GM21360 (cell line): ENCODE measurements around the gene TTLL9.
"Not testable (repeated sequence)": the region's sequence is repeated elsewhere in the genome, so short reads cannot be mapped to it uniquely, and the experiment has no call there.

Experiments used
- ATAC-seq: cut with Tn5 transposase; IDR thresholded peaks from one replicate; pipeline ENCODE4 v1.9.1; 2021; ENCODE audit warnings: mild to moderate bottlenecking, moderate library complexity; ENCODE audit not compliant: unreplicated experiment

Gene TTLL9

DNA sequence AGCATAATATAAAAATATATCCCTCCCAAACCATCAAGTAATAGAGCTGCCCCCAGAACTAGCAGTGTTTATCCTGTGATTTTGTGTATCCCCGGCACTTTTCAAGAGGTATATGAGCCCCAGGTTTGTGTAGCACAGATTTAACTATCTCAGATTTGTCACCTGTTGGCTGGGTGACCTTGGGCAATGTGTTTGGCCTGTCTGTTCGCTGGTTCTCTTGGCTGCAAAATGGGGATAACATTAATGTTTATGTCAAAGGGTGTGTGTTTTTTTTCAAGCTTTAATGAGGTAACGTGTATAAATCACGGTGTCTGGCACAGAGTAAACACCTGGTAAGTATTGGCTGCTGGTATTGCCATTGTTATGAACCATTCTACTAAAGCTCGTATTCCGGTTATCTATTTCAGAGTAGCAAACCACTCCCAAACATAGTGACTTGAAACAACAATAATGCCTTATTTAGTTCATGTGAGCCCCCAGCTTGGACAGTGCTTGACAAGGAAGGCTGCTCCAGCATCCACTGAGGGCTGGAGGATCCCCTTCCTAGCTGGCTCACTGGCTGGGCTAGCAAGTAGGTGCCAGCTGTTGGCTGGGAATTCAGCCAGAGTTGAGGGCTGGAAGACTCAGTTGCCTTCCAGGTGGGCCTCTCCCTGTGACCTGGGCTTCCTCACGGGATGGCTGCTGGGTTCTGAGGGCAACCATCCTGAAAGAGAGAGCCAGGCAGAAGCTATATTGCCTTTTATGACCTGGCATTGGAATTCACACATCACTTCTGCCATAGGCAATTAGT is 45.3 kb downstream of the TTLL9 start:
- ATAC-seq, result no peak

DNA sequence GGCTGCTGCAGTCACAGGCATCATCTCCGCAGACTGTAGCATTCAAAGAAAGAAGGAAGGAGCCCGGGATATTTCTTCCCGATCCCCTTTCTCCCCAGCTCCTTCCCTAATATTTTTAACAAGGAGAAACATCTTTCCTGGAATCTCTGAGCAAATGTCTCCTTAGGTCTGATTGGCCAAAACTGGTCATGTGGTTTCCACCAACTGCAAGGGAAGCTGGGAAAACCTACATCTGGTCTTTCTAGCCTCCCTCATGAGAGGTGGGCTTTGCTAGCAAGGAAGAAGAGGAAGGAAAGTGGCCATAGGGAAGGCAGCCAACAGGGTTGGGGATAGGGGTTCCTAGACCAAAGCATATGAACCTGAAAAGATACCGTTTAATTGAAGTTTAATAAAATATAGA is 46.3 kb downstream of the TTLL9 start:
- no peak for ATAC-seq

DNA sequence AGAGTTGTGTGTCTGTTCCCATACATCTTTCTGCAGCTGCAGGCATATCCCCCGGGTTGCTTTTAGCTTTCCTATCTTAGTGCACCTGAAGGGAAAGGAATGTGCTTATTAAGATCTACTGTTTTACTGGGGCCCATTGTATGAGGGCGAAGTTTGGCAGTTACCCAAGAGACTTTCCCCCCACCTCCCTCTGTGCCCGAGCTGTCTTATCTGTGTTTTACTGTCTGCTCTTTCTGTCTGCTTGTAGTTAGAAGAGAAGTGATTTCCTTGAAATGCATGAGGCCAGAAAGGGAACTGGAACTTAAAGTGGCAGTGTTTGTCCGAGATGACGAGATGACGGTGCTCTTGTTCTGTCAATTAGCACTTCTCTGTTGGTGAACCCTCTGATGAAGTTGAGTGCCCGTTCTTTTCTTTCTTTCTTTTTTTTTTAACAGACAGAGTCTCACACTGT is 47.6 kb downstream of the TTLL9 start:
- not testable (repeated sequence) for ATAC-seq

DNA sequence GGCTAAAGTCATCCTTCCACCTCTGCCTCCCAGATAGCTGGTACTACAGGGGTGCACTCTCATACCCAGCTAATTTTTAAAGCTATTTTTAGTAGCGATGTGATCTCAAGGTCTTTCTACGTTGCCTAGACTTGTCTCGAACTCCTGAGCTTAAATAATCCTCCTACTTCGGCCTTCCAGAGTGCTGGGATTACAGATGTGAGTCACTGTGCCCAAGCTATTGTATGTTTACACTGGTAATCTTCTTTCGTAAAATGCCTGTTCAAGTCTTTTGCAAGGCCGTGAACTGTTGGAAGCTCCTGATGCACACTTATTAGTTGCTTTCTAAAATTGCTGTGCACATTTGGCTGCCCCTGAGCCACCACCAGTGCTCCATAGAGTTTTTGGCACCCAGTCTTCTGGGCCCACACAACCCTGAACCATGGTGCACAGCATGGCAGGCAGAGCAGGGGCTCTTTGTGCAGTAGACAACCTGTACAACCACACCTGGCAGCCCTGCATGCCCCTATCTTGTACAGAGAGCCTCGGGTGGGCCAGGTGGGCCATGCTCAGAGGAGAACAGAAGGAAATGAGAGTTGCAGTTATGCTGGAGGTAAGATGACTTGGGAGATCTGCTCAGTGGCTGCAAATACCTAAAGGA is 48.2 kb downstream of the TTLL9 start:
- no peak for ATAC-seq

DNA sequence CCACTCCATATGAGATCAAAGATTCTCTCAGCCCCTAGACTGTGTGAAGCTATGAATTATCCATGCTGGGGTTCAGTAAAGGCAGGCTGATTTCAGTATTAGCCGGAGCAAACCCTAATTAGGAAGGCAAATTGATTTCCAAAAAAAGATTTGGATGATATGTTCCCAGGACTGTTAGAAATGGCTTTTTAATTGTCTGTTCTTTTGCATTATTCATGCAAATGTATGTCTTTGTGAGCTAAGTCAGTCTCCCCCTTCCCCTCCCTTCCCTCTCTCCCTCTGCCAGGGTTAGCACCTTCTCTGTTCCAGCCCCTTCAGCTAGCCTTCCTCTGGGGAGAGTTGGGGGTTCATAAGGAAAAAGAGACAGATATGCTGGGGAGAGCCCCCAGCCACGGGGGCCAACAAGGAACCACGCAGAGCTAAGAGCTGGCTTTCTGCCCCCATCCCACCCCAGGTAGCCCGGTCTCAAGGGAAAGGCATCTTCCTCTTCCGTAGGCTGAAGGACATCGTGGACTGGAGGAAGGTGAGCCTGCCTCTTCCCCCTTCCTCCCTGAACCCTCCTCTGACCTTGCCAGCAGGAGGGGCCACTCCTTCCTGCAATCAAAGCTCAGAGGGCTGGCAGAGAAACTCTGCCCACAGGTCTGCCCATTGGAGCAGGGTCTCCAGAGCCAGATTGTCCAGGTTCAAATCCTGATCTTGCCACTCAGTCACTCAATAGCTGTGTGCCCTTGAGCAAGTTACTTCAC is 49.1 kb downstream of the TTLL9 start:
- ATAC-seq, result no peak

DNA sequence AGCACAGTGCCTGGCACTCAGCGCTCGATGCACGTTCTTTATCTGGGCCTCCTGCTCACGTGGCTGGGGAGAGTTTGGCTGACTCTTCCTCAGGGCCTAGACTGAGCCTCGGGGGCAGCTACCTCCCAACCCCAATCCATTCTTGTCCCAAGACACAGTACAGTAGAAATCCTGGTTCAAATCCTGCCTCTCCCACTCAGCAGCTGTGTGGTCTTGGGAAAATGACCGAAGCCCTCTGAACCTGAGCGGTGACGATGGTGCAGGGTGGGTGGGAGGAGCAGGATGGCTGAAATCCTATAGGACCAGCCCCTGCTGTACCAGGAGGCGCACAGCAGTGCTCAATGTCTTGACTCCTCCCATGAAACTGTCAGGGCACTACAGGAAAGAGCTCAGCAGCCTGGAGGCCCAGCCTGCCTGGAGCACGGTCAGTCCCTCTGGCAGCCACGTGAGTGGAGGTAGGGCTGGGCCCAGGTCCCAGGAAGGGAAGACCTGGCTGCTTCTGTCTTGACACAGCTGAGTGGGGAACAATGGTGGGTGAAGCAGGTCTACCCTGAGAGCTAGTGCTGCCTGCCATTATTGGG is 49.9 kb downstream of the TTLL9 start:
- no peak for ATAC-seq

DNA sequence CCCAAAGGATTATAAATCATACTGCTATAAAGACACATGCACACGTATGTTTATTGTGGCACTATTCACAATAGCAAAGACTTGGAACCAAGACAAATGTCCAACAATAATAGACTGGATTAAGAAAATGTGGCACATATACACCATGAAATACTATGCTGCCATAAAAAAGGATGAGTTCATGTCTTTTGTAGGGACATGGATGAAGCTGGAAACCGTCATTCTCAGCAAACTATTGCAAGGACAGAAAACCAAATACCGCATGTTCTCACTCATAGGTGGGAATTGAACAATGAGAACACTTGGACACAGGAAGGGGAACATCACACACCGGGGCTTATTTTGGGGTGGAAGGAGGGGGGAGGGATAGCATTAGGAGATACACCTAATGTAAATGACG is 51.0 kb downstream of the TTLL9 start:
- ATAC-seq, result not testable (repeated sequence)

DNA sequence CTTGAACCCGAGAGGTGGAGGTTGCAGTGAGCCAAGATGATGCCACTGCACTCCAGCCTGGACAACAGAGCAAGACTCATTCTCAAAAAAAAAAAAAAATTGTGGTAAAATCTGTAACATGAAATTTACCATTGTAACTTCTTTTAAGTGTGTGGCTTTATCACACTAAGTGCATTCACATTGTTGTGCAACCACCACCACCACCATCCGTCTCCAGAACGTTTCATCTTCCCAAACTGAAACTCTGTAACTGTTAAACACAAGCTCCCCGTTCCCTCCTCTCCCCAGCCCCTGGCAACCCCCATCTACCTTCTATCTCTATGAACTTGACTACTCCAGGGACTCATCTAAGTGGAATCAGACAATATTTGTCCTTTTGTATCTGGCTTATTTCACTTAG is 51.7 kb downstream of the TTLL9 start:
- ATAC-seq, result no peak

DNA sequence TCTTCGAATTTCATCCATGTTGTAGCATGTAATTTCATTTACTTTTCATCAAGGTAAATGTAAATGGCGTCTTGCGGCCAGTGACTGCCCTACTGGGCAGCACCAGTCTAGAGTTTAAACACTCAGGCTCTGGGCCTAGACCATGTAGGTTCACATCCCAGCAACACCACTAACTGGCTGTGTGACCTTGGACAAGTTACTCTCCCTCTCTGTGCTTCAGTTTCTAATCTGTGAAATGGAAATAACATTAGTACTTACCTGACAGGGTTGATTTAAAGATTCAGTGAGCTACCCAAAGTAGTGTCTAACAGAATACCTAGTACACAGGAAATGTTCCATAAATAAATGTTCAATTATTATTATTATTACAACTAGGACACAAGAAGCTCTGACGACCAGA is 52.2 kb downstream of the TTLL9 start:
- ATAC-seq, result no peak

DNA sequence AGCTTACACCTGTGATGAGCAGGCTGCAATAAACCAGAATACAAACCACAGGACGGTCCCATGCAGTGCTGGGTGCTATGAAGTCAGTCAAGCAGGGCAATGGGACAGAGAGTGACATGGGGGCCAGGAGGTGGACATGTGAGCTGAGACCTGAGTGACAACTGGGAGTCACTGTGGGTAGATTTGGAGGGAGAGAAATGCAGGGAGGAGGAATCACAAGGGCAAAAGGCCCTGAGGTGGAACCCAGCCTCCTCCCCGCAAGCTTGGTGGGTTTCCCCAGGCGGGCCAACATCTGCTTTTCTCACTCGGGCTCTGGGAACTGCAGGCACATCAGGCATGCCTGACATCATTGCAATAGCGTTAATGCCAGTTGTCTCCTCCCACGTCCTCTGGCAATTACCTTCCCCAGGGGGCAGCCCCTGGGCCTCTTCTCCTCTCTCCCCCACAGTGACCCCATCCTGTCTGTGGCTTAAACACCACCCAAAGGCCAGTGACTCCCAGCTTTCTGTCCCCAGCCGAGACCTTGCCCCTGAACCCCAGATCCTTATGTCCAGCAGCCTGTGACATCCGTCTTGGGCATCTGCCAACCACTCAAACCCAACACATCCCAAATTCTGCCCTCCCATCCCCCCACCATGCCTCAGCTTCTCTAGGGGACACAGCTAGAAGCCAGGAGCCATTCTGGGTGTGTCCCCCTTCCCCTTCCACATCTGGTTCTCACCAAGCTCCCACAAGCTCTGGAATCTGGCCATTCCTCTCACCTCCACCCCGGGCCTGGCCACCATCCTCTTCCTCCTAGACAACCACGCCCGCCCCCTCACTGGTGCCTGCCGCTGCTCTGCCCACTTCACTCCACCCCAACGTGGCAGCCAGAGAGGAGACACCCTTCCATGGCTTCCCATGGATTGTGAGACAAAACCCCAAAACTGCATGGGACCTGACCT is 53.2 kb downstream of the TTLL9 start:
- ATAC-seq, result no peak

DNA sequence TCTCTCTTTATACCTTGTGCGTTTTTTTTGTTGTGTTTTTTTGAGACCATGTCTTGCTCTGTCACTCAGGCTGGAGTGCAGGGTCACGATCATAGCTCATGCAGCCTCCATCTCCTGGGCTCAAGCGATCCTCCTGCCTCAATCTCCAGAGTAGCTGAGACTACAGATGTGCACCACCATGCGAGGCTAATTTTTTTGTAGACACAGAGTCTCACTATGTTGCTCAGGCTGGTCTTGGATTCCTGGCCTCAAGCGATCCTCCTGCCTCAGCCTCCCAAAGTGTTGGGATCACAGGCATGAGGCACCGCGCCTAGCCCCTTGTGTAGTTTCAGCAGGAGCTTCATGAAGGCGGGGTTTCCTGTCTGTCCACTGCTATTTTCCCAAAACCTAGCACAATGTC is 54.1 kb downstream of the TTLL9 start:
- no peak for ATAC-seq

DNA sequence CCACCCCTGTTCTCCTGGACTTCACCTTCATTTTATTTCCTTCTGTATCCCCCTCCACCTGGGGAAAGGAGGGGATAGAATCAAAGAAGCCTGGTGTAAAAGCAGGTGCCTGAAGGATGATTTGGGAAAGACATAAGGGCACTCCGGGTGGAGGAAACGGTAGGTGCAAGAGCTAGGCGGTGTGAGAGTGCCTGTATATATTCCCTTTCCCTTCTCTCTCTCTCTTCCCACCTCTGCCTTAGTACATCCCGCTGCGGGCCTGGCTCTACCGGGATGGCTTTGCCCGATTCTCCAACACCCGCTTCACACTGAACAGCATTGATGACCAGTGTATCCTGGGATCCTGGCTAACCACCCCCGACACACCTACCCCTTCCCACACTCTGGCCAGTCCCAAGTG is 55.2 kb downstream of the TTLL9 start:
- ATAC-seq, result no peak

DNA sequence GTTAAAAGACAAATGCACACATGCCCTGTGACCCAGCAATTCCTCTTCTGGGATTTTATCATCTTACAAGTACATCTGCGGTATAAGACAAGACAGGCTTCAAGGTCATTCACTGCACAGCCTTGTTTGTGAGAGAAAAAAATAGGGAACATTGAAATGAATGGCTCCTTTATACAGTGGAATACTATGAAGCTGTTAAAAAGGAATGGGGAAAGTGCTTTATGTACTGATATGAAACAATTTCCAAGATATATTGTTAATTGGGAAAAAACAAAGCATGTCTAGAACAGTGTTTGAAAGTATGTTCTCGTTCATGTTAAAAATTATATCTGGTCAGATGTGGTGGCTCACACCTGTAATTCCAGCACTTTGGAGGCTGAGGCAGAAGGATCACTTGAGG is 56.1 kb downstream of the TTLL9 start:
- no peak for ATAC-seq

DNA sequence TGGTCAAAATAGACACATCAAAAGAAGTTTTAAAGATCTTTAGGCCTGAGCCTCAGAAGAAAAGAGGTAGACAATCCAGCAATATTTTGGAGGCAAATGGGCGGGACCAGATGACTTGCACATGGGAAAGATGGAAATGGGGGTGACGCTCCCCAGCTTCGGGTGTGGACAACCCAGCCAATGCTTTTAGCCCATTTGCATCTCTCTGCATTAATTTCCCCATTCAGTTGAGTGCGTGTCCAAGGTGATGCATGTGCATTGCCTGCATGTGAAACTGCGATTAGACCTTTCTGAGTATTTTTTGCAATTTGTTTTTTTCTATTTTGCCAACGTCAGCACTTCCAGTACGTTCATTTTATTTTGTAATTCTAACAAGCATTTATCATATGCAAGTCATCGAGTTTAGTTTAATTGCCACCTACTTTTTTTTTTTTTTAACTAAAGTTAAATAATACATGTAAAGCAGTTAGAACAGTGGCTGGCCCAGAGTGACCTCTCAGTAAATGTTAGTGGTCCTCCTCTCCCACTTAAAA is 57.3 kb downstream of the TTLL9 start:
- ATAC-seq, result no peak

DNA sequence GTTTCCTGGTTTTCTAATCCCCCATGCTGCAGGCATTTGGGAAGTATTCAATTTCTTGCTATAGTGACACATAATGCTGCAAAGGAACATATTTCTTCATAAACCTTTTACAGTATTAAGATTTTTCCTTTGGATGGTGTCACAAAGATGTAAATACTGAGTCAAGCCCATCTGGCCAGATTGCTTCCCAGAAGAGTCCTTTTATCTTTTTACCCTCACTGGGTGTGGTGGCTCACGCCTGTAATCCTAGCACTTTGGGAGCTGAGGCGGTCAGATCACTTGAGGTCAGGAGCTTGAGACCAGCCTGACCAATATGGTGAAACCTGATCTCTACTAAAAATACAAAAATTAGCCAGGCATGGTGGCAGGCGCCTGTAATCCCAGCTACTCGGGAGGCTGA is 59.2 kb downstream of the TTLL9 start:
- ATAC-seq, result not testable (repeated sequence)

DNA sequence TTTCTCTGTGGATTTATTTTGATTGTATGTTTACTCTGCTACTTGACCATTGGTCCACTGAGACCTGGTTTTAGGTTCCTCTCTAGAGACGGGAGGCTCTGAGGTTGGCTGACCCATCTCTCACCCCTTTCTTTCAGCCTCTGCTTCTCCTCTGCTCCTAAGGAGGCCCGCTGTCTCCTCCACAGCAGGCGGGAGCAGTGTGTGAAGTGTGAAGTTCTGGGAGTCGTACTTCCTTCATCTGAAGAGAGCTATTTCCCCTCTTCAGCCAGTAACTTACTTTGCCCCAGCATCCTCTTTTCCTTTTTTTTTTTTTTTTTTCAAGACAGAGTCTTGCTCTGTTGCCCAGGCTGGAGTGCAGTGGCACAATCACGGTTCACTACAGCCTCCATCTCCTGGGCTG is 60.3 kb downstream of the TTLL9 start:
- ATAC-seq, result no peak

DNA sequence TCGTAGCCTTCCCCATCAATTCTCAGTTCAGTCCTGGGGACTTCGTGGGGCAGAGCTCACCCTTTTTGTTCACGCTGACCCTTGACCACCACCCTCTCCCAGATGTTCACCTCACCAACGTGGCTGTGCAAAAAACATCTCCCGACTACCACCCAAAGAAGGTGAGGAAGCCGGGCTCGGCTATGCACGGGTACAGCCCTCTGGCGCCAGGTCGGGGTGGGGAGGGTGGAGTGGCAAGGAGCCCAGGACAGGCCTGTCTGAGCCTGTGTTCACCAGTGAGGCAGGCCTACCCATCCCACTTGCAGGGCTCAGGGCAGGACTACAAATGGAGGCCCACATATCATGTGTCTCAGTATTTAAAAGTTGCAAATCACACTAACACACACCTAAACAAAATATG is 63.3 kb downstream of the TTLL9 start:
- no peak for ATAC-seq

DNA sequence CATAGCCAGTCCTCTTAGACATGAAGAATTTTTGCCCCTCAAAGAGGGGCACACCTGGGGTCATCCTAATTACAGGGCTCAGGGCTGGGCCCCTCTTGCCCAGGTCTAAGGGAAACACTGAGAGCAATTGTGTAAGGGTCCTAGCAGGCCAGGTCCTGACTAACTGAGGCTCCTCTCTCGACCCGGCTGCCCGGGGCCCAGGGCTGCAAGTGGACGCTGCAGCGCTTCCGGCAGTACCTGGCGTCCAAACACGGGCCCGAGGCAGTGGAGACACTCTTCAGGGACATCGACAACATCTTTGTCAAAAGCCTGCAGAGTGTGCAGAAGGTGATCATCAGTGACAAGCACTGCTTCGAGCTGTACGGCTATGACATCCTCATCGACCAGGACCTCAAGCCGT is 64.1 kb downstream of the TTLL9 start:
- no peak for ATAC-seq

DNA sequence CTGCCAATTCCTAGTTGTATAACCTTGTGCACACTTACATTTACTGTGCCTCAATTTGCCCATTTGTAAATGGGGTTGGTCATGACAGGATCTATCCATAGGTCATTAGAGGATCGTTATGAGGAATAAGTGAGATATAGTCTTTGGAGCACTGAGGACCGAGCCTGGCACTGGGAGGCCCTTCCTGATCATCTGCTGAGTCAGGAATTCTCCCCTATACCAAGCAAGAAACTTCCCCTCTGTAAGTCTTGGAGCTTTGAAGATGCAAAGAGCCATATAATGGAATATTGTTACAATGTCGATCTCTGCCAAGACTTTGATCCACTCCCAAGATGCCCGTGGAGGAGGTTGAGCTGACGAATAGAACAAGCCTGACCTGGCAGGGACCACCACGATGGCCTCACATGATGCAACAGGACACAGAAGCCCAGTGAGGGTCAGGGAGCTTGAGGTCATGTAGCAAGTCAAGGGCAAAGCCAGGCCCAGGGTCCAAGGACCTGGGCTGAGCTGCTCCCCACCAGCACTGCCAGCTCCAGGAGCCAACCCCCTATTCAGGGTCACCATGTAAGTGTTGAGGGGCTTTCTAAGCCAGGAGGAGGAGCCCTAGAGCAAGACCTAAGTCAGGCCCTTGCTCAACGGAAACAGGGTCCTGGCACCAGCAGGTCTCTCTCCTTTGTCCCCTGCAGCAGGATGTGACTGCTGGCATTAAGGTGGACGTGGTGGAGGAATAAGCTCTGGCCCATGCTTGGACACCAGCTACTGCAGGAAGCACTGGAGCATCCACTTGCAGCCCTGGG is 64.7 kb downstream of the TTLL9 start:
- no peak for ATAC-seq
